ENCODE measurements around the gene GPRIN2.
"Not testable (repeated sequence)": the region's sequence is repeated elsewhere in the genome, so short reads cannot be mapped to it uniquely, and the experiment has no call there.

The GPRIN2 gene

DNA sequence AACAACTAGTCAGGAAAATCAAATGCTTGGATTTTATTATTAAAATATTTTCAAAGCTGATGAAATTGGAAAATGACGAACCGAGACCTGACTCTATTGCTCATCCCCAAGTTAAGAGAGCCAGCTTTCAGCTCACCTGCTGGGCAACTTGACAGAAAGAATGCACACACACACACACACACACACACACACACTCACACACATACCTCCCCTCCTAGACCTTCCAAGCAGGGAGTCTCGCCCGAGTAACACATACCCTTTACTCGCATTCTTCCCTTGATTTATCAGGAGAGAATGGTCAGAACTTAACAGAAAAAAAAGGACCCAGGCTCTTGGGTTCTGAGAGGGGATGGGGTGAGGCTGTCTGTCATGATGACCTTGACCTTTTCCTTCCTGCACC is 19.1 kb downstream of the GPRIN2 start:
- ChIA-PET CTCF (interaction anchor here (1.0 to 2.3 kb wide), 4 partner anchors 8 to 16 kb away, joined by 3 to 8 read pairs (median 5); no protein-coding TSS in a partner anchor), POLR2A (no interaction called here)
- TF ChIP-seq, protein P1, sequence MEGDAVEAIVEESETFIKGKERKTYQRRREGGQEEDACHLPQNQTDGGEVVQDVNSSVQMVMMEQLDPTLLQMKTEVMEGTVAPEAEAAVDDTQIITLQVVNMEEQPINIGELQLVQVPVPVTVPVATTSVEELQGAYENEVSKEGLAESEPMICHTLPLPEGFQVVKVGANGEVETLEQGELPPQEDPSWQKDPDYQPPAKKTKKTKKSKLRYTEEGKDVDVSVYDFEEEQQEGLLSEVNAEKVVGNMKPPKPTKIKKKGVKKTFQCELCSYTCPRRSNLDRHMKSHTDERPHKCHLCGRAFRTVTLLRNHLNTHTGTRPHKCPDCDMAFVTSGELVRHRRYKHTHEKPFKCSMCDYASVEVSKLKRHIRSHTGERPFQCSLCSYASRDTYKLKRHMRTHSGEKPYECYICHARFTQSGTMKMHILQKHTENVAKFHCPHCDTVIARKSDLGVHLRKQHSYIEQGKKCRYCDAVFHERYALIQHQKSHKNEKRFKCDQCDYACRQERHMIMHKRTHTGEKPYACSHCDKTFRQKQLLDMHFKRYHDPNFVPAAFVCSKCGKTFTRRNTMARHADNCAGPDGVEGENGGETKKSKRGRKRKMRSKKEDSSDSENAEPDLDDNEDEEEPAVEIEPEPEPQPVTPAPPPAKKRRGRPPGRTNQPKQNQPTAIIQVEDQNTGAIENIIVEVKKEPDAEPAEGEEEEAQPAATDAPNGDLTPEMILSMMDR (IDR thresholded peaks at IDR 0.05; ENCODE audit: control extremely low read depth, extremely low read depth, low read depth, missing control alignments) = no peak
- DNase-seq (ENCODE audit: extremely low spot score) = no peak

DNA sequence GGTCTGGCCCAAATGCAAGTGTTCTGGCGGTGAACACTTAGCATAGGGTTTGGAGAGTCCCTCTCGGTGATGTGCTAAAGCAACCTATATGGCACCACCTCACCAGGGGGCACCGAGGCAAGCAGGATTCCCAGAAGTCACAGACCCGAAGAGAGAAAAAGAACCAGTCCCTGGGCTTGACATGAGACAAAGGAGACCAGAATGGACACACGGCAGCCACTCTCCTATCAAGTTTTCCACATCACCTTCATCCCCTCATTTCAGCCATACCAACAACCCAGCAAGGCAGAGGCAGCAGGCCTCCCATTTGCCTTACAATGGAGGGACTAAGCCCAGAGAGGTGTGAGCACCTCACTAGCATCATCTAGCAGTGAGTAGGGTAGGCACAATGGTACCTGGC is 19.7 kb downstream of the GPRIN2 start:
- ChIA-PET CTCF (interaction anchor here (1.4 kb wide), 1 partner anchor 14 kb away, joined by 3 read pairs; no protein-coding TSS in a partner anchor), POLR2A (no interaction called here)
- TF ChIP-seq, protein P1 (IDR thresholded peaks at IDR 0.05; ENCODE audit: control extremely low read depth, extremely low read depth, low read depth, missing control alignments) = no peak
- no peak for DNase-seq (ENCODE audit: extremely low spot score)

DNA sequence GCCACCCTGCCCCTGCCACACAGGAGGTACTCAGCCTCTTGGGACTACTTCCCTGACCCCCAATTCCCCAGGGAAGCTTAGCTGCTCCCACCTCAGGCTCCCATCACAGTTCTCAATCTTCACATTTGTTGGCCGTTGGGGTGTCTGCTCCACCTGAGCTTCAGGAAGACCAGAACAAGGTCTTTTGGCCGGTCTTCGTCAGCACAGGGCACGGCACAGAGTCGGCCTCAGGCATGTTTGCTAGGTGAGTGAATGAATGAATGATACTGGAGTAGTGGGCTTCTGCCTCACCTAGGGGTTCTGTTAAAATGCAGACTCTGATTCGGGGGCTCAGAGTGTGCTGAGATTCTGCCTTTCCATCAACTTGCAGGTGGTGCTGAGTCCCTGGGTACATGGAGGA is 20.3 kb downstream of the GPRIN2 start:
- DNase-seq (ENCODE audit: extremely low spot score) = no peak
- TF ChIP-seq, protein P1 (IDR thresholded peaks at IDR 0.05; ENCODE audit: control extremely low read depth, extremely low read depth, low read depth, missing control alignments) = no peak
- ChIA-PET CTCF (no interaction called here), POLR2A (no interaction called here)

DNA sequence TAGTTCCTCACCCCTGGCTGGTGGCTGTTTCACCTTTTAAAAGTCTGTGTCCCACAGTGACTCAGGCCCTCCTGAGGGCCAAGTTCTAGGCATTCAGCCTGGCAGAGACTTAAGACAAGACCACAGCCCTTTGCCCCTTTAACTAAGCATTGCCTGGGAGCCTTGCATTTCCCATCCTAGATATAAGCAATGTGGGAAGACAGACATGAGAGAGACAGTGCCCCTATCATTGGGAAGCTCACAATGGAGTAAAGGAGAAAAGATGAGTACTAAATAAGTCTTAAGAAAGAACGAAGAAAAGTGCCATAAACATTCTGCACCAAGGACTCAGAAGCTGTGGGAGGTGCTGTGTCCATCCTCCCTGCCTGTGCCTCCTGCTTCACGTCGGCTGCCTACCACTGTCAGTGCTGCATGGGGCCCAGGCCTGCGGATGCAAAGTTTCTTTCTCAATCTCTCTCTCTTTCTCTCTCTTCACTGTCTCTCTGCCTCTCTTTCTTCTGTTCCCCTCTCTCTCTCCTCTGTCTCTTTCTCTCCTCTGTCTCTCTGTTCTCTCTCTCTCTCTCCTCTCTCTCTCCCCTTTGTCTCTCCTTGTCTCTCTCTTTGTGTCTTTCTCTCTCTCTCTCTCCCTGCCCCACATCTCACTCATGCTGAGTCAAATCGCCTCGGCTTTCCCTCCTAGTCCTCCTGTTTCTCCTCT is 21.5 kb downstream of the GPRIN2 start:
- DNase-seq (ENCODE audit: extremely low spot score) = no peak
- ChIA-PET POLR2A (no interaction called here), CTCF (interaction anchor here (1.3 kb wide), 1 partner anchor 11 kb away, joined by 4 read pairs; no protein-coding TSS in a partner anchor)
- TF ChIP-seq, protein P1 (IDR thresholded peaks at IDR 0.05; ENCODE audit: control extremely low read depth, extremely low read depth, low read depth, missing control alignments) = no peak

DNA sequence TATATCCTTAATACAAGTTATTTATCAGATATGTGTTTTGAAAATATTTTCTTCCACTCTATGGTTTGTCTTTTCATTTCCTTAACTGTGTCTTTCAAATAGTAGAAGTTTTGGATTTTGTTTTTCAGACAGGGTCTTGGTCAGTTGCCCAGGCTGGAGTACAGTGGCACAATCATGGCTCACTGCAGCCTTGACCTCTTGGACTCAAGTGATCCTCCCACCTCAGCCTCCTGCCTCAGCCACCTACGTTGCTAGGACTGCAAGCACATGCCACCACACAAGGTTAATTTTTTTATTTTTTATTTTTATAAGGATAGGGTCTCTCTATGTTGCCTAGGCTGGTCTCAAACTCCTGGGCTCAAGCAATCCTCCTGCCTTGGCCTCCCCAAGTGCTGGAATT is 24.2 kb downstream of the GPRIN2 start:
- DNase-seq (ENCODE audit: extremely low spot score); POLR2A ChIA-PET: not testable (repeated sequence)
- CTCF ChIA-PET = interaction anchor here (2.0 to 2.6 kb wide), 2 partner anchors 12 to 15 kb away, joined by 10 to 14 read pairs; no protein-coding TSS in a partner anchor

DNA sequence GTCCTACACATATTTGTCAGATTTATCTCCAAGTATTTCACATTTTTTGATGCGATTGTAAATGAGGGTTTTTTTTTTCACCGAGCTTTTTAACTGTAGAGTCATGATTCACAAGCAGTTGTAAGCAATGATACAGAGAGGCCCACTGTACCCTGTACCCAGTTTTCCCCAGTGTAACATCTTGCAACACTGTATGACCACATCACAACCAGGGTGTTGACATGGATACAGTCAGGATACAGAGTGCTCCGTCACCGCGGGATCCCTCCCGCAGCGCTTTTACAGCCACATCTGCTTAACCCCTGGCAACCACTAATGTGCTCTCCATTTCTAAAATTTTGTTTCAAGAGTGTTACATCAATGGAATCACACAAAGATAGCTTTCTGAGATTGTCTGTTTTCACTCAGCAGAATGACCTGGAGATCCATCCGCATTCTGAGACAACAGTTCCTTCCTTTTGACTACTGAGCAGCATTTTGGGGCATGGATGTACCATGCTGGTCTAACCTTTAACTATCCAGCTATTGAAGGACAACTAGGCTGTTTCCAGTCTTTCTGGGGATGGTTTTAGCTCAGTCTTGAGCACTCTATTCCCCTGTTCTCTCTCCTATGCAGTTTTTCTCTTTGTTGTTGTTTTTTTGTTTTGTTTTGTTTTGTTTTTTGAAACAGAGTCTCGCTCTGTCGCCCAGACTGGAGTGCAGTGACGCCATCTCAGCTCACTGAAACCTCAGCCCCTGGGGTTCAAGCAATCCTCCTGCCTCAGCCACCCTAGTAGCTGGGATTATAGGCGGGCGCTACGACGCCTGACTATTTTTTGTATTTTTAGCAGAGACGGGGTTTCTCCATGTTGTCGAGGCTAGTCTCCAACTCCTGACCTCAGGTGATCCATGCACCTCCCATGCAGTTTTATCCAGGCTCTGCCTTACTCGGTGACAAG is 25.9 kb downstream of the GPRIN2 start:
- CTCF ChIA-PET = interaction anchor here (1.1 to 2.6 kb wide), 6 partner anchors 8 to 20 kb away, joined by 3 to 14 read pairs (median 6); no protein-coding TSS in a partner anchor
- no peak for DNase-seq (ENCODE audit: extremely low spot score)
- TF ChIP-seq, protein P1 (IDR thresholded peaks at IDR 0.05; ENCODE audit: control extremely low read depth, extremely low read depth, low read depth, missing control alignments) = no peak
- POLR2A ChIA-PET = no interaction called here

DNA sequence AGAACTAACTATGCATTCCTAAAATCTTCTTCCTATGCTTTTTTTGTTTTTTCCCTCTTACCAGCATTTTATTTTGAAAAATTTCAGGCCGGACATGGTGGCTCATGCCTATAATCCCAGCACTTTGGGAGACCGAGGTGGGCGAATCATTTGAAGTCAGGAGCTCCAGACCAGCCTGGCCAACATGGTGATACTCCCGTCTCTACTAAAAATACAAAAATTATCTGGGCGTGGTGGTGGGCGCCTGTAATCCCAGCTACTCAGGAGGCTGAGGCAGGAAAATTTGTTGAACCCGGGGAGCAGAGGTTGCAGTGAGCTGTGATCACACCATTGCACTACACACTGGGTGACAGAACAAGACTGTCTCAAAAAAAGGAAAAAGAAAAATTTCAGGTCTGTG is 26.7 kb downstream of the GPRIN2 start:
- POLR2A ChIA-PET; DNase-seq (ENCODE audit: extremely low spot score): not testable (repeated sequence)
- CTCF ChIA-PET = interaction anchor here (1.1 to 2.6 kb wide), 3 partner anchors 9 to 21 kb away, joined by 3 to 14 read pairs (median 8); no protein-coding TSS in a partner anchor

All from GM10248 (cell line).